Peyer's patch (tissue), 4 donors: ENCODE measurements around the gene FBXO47. TPM values are rescaled to one million over a fixed set of nuclear protein-coding genes. Genes with fewer than 3 reads are reported as not detected.
"Not testable (repeated sequence)": the region's sequence is repeated elsewhere in the genome, so short reads cannot be mapped to it uniquely, and the experiment has no call there.

ENCODE experiments used
- DNase-seq, 3 donors: peaks; one replicate each; pipeline ENCODE4 v3.0.0-alpha.2; 2017 to 2019
- H3K27ac ChIP-seq, 4 donors: fragments of 200-600 bp; sonication (generic); one replicate each; pipeline ENCODE4 v1.5.1; 2016 to 2019
- H3K27me3 ChIP-seq, 2 donors: fragments of 200-600 bp; sonication (generic); one replicate each; pipeline ENCODE4 v1.5.1; 2019
- H3K36me3 ChIP-seq, 3 donors: fragments of 200-600 bp; sonication (generic); one replicate each; pipeline ENCODE4 v1.5.1; 2016 to 2019
- H3K4me1 ChIP-seq, 4 donors: fragments of 200-600 bp; sonication (generic); one replicate each; pipeline ENCODE4 v1.5.1; 2016 to 2019
- H3K4me3 ChIP-seq, 4 donors: fragments of 200-600 bp; sonication (generic); 1 replicate in 3 of 4; 2 replicates in 1 of 4; pipeline ENCODE4 v1.5.1; 2016 to 2019; ENCODE audit warnings: mild to moderate bottlenecking in 1 of 4
- H3K9me3 ChIP-seq, 4 donors: fragments of 200-600 bp; sonication (generic); one replicate each; pipeline ENCODE4 v1.5.1; 2016 to 2019; ENCODE audit warnings: mild to moderate bottlenecking in 1 of 4
- POLR2A ChIP-seq, 2 donors: fragments of 450-650 bp; IDR thresholded peaks; one replicate each; pipeline ENCODE4 v1.5.1; 2017; ENCODE audit warnings: antibody characterized with exemption in 2 of 2, mild to moderate bottlenecking in 2 of 2, moderate library complexity in 2 of 2
- total RNA-seq, 4 donors: library from RNA; depleted of rRNA; stranded (reverse); fragments of >200 nt; gene quantifications; one replicate each; pipeline ENCODE4 v1.1.0, GENCODE V29; 2016
- TF ChIP-seq, protein P1 (sequence below), 6 experiments: fragments of 450-650 bp in 4 of 6; fragments of 200-600 bp in 2 of 6; sonication (generic) in 1 of 6; IDR thresholded peaks; one replicate each; pipeline ENCODE4 v1.5.1; 2017 to 2019; ENCODE audit warnings: antibody characterized with exemption in 6 of 6, mild to moderate bottlenecking in 3 of 6, moderate library complexity in 1 of 6

Gene FBXO47
- total RNA-seq, 4 donors from 2014 or later: not detected

DNA sequence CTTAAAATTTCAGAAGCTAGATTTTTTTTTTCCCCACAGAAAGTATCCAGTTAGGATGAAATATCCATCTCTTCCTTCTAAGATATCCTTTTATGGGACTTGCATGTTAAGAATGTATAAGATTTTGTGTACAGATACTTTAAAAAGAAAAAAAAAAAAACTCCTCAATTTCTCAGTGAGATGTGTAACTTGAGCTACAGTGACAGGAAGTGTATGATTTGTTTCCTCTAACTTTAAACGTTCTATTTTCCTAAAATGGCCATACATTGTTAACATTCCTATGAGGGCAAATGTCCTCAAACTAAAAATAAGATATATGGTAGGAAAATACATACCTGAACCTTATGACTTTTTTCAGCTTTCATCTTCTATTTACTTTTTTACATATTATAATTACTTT is 8.9 kb downstream of the FBXO47 start:
- DNase-seq: no peak
- Histone ChIP-seq H3K27ac (no peak overlapping the region), H3K27me3 (no peaks in the 10 kb centered on the region), H3K4me3 (no peak overlapping the region), H3K4me1 (no peaks in the 10 kb centered on the region), H3K9me3 (no peaks in the 10 kb centered on the region), H3K36me3 (no peaks in the 10 kb centered on the region)
- no peak for TF ChIP-seq POLR2A (IDR thresholded peaks at IDR 0.05)
- TF ChIP-seq, protein P1, sequence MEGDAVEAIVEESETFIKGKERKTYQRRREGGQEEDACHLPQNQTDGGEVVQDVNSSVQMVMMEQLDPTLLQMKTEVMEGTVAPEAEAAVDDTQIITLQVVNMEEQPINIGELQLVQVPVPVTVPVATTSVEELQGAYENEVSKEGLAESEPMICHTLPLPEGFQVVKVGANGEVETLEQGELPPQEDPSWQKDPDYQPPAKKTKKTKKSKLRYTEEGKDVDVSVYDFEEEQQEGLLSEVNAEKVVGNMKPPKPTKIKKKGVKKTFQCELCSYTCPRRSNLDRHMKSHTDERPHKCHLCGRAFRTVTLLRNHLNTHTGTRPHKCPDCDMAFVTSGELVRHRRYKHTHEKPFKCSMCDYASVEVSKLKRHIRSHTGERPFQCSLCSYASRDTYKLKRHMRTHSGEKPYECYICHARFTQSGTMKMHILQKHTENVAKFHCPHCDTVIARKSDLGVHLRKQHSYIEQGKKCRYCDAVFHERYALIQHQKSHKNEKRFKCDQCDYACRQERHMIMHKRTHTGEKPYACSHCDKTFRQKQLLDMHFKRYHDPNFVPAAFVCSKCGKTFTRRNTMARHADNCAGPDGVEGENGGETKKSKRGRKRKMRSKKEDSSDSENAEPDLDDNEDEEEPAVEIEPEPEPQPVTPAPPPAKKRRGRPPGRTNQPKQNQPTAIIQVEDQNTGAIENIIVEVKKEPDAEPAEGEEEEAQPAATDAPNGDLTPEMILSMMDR (IDR thresholded peaks at IDR 0.05): no peak

DNA sequence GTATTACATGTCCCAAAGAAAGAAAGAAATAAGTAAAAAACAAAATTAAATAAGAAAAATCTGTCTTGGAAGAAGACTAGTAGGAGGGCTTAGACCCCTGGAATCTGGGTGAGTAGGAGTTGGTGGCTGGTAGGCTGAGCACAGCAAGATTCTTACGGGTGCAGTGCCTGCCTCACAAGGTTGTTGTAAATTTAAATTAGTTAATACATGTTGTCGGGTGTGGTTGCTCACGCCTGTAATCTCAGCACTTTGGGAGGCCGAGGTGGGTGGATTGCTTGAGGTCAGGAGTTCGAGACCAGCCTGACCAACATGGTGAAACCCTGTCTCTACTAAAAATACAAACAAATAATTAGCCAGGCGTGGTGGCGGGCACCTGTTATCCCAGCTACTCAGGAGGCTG is 13.4 kb downstream of the FBXO47 start:
- not testable (repeated sequence) for DNase-seq, H3K36me3 ChIP-seq, H3K9me3 ChIP-seq, H3K27me3 ChIP-seq, H3K4me3 ChIP-seq, H3K27ac ChIP-seq, H3K4me1 ChIP-seq

DNA sequence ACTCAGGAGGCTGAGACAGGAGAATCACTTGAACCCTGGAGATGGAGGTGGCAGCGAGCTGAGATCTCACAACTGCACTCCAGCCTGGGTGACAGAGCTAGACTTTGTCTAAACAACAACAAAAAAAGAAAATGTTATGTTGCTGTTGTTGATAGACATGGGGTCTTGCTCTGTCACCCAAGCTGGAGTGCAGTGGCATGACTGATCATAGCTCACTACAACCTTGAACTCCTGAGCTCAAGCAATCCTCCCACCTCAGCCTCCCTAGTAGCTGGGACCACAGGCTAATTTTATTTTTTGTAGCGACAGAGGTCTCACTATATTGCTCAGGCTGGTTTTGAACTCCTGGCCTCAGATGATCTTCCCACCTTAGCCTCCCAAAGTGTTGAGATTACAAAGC is 20.0 kb downstream of the FBXO47 start:
- H3K27me3 ChIP-seq: no peaks in the 10 kb centered on the region
- TF ChIP-seq, protein P1 (IDR thresholded peaks at IDR 0.05): no peak
- TF ChIP-seq POLR2A (IDR thresholded peaks at IDR 0.05): no peak
- no peaks in the 10 kb centered on the region for H3K36me3 ChIP-seq
- H3K9me3 ChIP-seq: no peaks in the 10 kb centered on the region
- no peak overlapping the region for H3K27ac ChIP-seq
- H3K4me1 ChIP-seq: no peaks in the 10 kb centered on the region
- no peak for DNase-seq
- H3K4me3 ChIP-seq: no peak overlapping the region

DNA sequence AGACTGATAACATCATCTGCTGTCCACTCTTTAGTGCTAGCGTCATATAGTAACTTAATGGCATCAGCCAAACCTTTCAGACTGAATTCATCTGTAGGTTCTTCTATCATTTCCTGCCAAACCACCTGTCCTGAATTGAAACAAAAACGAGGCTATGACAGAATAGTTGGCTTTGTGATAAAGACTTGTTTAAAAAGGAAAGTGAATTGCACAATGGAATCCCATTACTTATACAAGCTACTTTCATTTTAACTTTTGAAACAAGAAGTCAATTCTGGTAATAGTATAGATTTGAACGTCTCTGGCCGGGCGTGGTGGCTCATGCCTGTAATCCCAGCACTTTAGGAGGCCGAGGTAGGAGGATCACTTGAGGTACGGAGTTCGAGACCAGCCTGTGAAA is 23.6 kb downstream of the FBXO47 start:
- Histone ChIP-seq H3K9me3 (no peaks in the 10 kb centered on the region), H3K27me3 (no peaks in the 10 kb centered on the region), H3K36me3 (no peaks in the 10 kb centered on the region), H3K27ac (no peak overlapping the region), H3K4me1 (no peaks in the 10 kb centered on the region), H3K4me3 (no peak overlapping the region)
- no peak for TF ChIP-seq POLR2A (IDR thresholded peaks at IDR 0.05)
- TF ChIP-seq, protein P1 (IDR thresholded peaks at IDR 0.05): no peak
- DNase-seq: no peak

DNA sequence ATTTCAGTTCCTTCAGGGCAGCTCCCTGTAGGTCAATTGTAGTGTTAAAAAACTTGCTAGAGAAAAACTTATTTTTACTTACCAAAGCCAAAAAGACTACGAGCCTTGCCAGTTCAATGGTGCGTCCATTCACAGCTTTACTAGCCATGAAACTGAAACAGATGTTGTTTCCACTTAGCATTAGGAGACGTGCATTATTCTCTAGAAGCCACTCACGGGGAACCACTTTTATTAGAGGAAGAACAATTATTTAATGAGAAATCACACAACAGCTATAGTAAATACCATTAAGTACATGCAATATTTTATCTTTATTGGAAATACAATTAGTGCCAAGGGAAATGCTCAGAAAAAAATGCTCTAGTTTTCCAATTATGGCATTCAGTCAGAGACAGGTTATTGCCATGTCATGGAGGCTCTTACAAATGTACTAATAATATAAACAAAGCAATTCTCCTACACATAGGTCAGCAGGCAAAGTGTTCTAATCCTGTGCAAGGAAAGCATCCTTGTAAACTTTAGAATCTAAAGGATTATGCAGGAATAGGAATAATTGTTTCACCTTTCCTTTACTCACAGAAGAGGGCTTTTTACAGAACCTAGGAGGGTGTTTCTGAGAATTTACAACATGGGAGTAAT is 24.4 kb downstream of the FBXO47 start:
- no peak overlapping the region for H3K4me3 ChIP-seq
- H3K27me3 ChIP-seq: no peaks in the 10 kb centered on the region
- H3K4me1 ChIP-seq: no peaks in the 10 kb centered on the region
- H3K9me3 ChIP-seq: no peaks in the 10 kb centered on the region
- no peaks in the 10 kb centered on the region for H3K36me3 ChIP-seq
- DNase-seq: no peak
- H3K27ac ChIP-seq: no peak overlapping the region
- TF ChIP-seq POLR2A (IDR thresholded peaks at IDR 0.05): no peak
- TF ChIP-seq, protein P1 (IDR thresholded peaks at IDR 0.05): no peak

DNA sequence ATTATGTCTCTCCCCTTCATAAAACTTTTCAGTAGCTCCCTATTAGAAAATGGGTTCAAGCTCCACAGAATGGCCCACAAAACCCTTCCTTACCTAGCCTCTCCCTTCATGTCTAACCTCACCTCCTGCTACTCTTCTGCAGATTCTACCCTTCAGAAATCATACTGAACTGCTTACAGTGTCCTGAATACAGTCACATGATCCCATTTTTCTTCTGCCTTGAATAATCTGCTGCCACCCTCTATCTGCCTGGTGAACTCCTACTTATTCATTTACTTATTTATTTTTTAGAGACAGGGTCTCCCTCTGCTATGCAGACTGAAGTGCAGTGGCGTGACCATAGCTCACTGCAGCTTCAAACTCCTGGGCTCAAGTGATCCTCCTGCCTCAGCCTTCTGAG is 26.8 kb downstream of the FBXO47 start:
- H3K9me3 ChIP-seq: no peaks in the 10 kb centered on the region
- H3K27ac ChIP-seq: no peak overlapping the region
- DNase-seq: no peak
- H3K4me3 ChIP-seq: no peak overlapping the region
- no peaks in the 10 kb centered on the region for H3K36me3 ChIP-seq
- H3K27me3 ChIP-seq: no peaks in the 10 kb centered on the region
- H3K4me1 ChIP-seq: no peaks in the 10 kb centered on the region
- TF ChIP-seq, protein P1 (IDR thresholded peaks at IDR 0.05): no peak
- TF ChIP-seq POLR2A (IDR thresholded peaks at IDR 0.05): no peak
